CD4-positive, alpha-beta T cell treated with Interleukin-12 subunit alpha and Interleukin-12 subunit beta, for 1 hour (primary cell): Measurements from ENCODE around the gene PAK3.

Source experiments
- DNase-seq: peaks from one replicate; pipeline ENCODE4 v3.0.0-alpha.2; 2020

Gene PAK3

DNA sequence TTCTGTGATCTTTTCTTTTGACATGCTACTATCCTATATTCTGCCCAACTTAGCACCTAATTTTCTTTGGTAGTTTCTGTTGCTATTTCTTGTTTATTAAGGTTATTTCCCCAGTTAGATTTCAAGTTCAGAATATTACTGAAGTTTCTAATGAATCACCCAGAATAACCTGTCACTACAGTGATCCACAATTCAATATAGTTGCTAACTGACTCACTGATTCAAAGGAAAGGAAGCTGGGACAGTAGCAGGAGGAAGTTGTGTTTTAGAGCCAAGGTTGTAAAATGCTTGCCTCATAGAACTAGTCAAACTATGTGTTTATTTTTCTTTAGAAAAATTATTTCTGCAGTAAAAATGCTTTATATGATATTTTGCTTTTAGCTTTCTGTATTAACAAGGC is 37.4 kb downstream of the PAK3 start:
- no peak for DNase-seq

- no peak for DNase-seq
Measured at GRCh38 chrX:111145878-111146277, 49.9 kb downstream of the PAK3 start.

GRCh38 chrX:111151764-111152163 is 55.8 kb downstream of the PAK3 start:
- no peak for DNase-seq

DNA sequence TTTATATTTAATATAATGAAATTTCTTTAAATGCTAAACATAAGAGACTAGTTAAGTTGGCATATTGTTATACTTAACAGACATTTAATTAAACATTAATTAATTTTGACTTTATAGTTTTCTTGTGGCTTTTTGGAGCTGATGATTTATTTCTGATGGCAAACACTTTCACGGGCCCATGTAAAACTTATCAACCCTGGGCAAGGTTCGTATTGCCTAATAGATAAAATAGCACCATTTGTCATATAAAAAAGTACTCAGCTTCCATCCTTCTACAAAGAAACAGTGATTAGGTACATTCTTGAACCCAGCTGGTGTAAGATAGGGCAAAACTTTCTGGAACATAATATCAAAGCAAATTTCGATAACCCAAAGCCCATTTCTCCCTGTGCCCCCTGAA is 63.2 kb downstream of the PAK3 start:
- no peak for DNase-seq

GRCh38 chrX:111164728-111165127 is 68.7 kb downstream of the PAK3 start:
- DNase-seq = no peak

GRCh38 chrX:111165902-111166301 is 69.9 kb downstream of the PAK3 start:
- DNase-seq = no peak

- no peak for DNase-seq
Measured at GRCh38 chrX:111167334-111167733, 71.3 kb downstream of the PAK3 start.

DNA sequence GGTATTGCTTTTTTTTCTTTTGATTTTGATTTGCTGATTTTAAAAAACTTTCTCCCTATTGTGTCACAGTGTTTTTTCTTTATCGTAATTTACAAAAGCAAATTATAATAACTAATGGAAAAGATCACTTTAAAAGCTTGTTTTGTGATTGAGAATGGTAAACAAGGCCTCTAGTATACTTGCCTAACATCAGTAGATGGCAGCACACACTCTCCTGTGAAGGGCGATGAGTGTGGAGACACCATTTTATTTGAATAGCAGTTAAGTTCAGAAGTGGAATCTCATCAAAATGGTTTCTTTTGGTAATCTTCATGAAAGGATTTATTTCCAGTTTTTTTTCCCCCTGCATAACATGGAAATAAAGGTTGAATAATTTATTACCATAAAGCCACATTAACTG is 72.3 kb downstream of the PAK3 start:
- DNase-seq = no peak

- DNase-seq = no peak
Measured at GRCh38 chrX:111169141-111169540, 73.2 kb downstream of the PAK3 start.

GRCh38 chrX:111170017-111170416 is 74.0 kb downstream of the PAK3 start:
- DNase-seq = no peak

DNA sequence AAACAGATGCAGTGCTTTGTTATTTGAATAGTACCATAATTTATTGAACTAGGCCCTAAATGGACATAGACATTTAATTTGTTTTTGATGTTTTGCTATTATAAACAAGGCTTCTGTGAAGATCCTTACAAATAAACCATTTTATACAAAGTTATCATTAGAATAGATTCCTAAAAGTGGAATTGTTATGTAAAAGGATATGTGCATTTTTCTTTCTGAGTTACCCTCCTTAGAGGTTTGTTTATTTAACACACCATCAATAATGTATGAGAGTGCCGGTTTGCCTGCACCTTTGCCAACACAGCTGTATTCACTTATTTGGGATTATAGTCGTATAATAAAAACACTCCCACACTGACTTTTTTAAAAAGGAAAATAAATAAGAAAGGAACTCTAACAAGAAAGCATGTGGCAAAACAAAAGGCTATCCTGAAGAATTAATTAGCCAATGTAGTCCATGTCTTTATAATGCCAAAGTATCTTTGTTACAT is 84.8 kb downstream of the PAK3 start:
- no peak for DNase-seq

GRCh38 chrX:111181951-111182350 is 86.0 kb downstream of the PAK3 start:
- no peak for DNase-seq

GRCh38 chrX:111182997-111183396 is 87.0 kb downstream of the PAK3 start:
- DNase-seq = no peak

DNA sequence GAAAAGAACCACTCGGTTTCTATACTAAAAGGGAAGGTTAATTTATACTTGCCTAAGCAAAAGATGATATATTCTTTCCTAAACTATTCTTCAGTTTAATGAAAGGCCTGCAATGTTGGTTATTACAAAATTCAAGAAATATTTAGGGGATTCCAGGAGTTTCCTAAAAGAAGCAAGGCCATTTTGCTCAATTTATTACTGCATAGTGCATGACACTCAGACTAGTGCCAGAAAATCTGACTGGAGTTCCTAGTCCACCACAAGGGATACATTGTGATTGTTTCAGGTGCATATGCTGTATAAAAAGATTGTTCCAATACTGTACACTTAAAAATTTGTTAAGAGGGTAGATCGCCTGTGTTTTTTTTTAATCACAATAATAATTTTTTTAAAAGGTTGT is 95.6 kb downstream of the PAK3 start:
- DNase-seq = no peak

GRCh38 chrX:111199505-111199904 is 103.5 kb downstream of the PAK3 start:
- no peak for DNase-seq

DNA sequence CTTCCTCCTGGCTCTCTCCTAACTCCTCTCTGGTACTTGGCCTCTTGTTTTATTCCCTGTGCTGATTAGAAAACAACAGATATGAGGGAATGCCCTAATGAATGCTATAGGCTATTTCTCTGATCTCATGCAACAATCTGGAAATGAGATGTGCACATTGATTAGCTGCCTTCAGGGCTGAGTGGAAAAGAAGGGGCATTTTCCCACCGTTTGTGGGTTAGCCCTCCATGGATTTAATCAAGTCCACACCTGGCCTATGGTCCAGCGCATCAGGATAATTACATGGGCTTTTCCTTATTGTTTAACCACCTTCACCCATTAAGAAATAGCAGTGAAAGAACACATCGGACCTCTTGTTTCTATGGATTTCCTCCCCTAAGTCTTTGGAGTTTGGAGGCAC is 104.3 kb downstream of the PAK3 start:
- DNase-seq = no peak

- no peak for DNase-seq
Measured at GRCh38 chrX:111207851-111208250, 111.9 kb downstream of the PAK3 start.

DNA sequence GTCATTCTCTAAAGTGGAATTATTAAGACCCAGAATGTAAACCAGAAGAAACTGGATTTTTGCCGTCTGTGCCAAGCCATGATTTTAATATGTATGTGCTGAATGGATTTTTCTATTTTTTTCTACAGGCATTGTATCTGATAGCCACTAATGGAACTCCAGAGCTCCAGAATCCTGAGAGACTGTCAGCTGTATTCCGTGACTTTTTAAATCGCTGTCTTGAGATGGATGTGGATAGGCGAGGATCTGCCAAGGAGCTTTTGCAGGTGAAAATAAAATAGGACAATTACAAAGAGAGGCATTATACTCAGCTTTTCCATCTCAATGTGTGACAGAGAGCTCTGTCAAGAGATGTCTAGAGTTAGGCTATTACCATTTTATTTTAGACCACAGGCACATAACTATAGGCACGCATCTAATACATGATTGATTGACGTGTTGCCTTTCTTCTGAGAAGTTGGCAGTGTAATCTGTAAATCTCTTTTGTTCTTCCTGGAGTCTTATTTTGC is 120.4 kb downstream of the PAK3 start:
- DNase-seq = no peak

DNA sequence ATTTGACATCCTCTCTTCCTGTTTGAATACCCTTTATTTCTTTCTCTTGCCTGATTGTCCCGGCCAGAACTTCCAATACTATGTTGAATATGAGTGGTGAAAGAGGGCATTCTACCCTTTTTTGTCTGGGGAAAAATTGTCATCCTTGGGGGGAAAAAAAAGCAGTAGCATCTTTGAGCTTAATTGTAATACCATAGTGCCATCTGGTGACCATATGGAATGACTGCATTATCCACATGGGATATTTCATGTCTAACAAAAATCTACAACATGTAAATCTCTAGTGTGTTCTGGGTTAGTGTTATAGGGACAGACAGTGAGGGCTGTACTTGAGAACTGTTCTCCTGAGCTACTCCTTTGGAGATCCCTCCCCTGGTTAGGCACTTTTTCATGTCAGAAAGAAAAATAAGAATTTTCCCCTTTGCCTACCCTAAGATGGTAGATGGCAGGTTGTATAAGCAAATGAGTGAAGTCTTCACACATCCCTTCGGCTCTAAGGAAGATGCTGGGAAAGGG is 148.3 kb downstream of the PAK3 start:
- DNase-seq = peak; percentile 1

DNA sequence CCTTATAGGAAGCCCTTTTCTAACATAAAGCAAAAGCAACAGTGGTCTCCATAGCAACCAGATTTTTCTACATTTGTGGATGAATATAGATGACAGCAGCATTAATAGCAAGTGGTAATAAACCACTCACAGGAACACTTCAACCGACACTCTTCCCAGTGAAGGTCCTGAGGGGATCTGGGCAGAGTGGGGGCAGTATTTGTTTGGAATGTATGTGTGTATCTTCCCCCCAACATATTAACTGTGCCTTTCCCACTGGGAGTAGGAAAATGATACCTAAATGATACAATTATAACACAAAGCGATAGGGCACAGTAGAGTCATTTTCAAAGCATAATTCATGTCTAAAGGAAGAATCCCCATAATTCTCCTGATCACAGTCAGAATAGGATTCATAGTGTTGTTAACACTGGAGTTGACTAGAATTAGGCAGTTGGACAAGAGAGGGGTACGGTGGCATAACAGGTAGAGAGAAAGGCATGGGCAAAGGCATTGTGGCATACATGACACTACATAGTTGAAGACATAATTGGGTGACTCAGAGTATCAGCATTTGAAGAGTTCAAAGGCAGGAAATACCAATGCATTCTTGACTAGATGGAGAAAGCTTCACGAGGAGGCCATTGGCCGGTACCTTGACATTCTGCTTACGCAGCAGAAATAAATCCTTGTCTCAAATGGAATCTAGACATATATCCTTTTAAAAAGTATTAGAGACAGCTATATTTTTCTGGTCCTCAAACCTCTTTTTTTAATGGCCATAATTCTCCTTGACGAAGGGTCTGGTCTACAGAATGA is 159.1 kb downstream of the PAK3 start:
- no peak for DNase-seq

DNA sequence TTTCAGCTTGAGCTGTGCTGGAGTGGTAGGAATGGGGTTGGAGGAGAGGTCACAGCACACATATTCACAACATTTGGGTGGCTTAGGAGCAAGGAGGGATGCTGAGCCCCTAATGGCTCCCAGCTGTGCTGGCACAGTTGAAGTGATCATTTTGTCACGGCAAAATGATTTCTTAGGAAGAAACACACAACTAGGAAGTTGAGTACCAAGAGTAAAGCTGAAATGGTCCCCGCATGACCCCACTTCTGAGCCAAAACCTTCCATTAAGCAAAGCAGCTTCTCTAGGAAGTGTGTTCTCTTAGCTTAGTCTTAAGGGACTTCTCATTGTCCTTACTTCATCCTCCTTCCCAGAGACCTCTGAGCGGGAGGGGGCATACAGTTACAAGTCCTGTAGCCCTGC is 161.7 kb downstream of the PAK3 start:
- no peak for DNase-seq

- no peak for DNase-seq
Measured at GRCh38 chrX:111259559-111259958, 163.6 kb downstream of the PAK3 start.

DNA sequence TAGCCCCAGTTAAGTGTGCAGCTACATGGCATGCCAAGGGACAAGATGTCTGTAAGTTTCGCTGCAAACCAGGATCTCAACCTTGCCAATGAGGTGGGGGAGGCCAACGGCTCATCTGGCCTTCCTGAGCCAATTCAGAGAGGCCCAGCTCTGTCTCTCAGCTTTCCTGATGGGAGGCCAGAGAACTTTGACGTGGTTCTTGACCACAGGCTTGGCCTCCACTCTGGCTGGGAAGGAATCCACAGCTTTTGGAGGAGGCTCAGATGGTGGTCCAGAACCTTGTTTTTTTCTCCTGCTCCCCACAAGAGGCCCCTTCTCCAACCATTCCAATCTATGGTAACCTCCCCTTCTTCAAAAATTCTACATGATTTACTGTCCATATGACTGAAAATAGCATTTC is 164.5 kb downstream of the PAK3 start:
- no peak for DNase-seq

GRCh38 chrX:111262086-111262485 is 166.1 kb downstream of the PAK3 start:
- DNase-seq = no peak

DNA sequence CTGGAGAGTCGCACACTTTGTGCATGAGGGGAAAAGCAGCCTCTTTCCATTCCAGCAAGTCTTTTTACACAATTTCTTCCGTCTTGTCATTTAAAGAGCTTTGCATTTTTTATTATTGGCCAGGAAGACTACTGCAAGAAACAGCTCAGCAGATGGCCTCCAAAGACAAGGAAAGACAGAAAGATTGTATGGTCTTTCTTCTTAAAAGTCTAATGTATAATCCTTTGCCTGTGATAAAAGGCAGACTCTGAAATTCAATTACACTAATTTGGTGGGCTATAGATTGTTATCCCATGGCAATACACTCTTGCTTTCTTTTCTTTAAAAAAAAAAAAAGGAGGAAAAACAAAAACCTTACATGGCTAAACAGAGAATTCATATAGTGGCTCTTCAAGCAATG is 168.4 kb downstream of the PAK3 start:
- DNase-seq = no peak
